ENCODE results near the gene PRRT1B.
A peak's percentile ranks its signal among the peaks of the same experiment; 100 is the strongest.

The PRRT1B gene

DNA sequence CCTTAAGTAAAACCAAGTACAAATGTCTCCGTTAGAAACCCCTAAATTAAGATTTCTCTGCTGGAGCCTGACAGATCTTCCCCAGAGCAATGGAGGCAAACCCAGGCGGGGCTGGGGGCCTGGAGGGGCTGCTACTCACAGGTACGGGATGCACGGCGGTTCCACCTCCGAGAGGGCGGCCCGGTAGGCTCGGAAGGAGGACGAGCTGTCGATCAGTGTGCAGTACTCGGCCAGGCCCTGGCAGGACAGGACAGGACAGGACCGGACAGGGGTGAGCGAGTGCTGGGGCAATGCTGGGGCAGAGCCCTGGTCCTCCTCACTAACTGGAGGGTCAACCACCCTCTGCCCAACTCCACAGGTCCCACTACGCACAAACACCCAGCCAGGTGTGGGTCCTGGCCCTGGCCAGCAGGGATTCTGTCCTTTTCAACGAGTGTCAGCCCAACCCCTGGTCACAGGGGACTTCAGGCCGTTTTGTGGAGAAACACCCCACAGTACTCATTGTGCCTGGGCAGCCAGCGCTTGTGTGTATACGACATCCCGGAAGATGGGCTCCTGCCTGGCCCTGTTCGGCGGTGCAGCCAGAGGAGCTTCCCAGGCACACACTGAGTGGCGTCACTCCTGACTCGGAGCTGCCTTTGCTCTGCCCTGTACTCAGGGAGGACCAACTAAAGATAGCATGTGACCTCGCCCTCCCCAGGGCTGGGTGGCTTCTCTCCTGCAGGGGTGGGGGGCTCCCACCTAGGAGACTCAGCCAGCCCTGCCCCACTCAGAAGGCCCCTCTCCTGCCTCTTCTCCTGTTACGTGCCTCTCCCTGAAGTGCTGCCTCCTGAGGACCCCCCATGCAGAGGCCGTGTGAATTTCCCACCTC lies 37.4 kb downstream of the PRRT1B start:
- DNase-seq: no peak

GRCh38 chr9:131583337-131583645 lies 38.0 kb downstream of the PRRT1B start:
- DNase-seq: no peak

GRCh38 chr9:131583836-131584555 lies 38.7 kb downstream of the PRRT1B start:
- DNase-seq: no peak

GRCh38 chr9:131584858-131585257 lies 39.5 kb downstream of the PRRT1B start:
- DNase-seq: no peak

GRCh38 chr9:131585375-131585774 lies 40.1 kb downstream of the PRRT1B start:
- no peak for DNase-seq

- DNase-seq: no peak
These were observed 42.0 kb downstream of the PRRT1B start for GRCh38 chr9:131587331-131587730.

- DNase-seq: no peak
These were observed 42.6 kb downstream of the PRRT1B start for GRCh38 chr9:131587906-131588305.

- no peak for DNase-seq
These were observed 43.1 kb downstream of the PRRT1B start for GRCh38 chr9:131588396-131588795.

GRCh38 chr9:131589124-131589711 lies 43.9 kb downstream of the PRRT1B start:
- DNase-seq: no peak

DNA sequence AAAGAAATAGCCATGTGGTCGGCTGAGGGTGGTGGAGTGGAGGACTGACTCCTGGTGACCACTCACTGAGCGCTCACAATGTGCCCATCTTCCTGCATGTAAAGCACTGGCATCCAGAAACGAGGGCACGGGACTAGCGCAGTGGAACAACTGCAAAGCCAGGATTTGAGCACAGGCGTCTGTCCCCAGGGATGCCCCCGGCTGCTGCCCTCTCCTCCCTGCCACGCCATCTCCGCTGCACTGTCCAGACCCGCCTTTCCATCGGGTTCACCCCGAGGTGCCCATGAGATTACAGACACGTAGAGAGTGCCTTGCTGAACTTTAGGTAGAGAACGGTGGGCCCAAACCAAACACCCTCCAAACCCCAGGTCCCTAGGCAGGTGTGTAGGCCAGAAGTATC lies 44.7 kb downstream of the PRRT1B start:
- no peak for DNase-seq

DNA sequence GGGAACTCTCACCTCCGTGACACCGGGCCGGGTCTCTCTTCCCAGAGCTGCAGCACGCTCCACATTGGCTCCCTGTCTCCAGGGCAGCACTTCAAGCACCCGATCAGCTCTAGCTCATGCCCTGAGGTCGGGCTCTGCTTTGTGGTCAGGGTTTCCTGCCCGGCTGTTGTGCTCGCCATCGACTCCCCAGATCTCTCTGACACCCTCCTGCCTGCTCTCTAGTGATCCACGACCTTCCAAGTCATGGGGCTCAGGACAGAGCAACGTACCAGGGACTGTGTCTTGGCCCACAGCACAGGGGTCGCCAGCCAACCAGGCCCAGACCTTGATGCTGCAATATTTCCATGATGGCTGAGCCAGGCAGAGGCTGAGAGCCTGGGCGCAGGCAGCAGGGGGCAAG lies 45.1 kb downstream of the PRRT1B start:
- DNase-seq: no peak

- peak; percentile 2 for DNase-seq
These were observed 45.9 kb downstream of the PRRT1B start for GRCh38 chr9:131590907-131591844.

- no peak for DNase-seq
These were observed 46.5 kb downstream of the PRRT1B start for GRCh38 chr9:131591845-131592208.

DNA sequence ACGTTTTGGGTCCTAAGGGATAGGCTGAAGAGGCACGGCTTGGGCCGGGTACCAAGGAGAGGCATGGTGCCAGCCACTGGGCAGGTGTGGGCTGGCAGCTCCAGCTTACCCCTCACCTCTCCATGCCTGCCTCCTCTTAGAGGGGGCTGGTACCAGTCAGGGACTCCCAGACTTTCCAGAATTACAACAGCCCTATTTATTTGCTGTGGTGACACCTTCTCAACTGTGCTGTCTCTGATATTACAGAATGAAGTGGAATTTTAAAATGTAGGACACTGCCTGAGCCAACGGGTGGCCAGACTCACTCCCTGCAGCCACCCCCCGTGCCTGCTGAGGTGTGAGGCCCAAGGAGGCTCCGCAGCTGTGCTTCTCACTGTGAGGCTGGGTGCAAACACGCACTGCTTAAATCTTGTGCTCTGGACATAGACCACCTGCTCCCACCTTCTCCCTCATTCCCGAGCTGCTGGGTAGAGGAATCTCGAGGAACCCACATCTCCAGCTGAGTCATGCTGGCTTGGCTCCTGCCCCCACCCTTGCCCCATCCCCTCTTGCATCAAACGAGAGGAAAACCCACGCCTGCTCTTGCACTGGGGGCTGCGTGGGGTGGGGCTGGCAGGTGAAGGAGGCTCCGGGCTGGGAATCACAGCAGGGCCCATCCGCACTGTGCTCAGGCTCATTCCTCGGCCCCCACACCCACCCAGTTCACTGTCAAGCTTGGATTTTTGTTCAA lies 47.9 kb downstream of the PRRT1B start:
- DNase-seq: no peak

DNA sequence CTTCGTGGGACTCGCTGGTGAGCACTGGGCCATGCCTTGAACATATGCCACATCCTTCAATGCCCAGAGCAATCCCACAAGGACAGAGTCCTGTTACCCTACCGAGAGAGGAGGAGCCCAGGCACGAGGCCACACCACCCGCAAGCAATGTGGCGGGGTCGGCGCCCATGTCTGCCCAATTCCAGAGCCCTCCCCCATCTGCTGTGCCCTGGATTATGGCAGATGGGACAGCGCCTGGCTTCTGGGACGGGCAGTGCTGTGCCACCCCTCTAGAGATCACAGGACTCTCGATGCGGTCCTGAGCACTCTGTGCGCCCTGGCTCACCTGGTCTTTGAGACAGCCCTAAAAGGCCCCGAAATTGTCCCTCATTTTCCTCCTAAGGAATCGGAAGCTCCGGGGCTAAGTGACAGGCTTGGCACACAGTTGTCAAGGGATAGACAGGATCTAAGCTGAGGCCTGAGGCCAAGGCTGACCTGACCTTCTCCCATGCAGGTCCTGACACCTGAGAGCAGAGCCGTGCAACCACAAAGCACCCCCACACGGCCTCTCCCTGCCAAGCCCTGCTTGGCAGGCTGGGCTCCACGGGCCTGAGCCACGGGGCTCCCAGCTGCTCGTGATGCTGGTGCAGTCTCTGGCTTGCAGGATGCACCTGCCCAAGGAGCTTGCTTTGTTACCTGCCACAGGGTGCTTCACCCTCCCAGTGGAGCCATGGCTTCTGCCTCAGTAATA lies 48.8 kb downstream of the PRRT1B start:
- no peak for DNase-seq

- DNase-seq: no peak
These were observed 49.8 kb downstream of the PRRT1B start for GRCh38 chr9:131594906-131595665.

DNA sequence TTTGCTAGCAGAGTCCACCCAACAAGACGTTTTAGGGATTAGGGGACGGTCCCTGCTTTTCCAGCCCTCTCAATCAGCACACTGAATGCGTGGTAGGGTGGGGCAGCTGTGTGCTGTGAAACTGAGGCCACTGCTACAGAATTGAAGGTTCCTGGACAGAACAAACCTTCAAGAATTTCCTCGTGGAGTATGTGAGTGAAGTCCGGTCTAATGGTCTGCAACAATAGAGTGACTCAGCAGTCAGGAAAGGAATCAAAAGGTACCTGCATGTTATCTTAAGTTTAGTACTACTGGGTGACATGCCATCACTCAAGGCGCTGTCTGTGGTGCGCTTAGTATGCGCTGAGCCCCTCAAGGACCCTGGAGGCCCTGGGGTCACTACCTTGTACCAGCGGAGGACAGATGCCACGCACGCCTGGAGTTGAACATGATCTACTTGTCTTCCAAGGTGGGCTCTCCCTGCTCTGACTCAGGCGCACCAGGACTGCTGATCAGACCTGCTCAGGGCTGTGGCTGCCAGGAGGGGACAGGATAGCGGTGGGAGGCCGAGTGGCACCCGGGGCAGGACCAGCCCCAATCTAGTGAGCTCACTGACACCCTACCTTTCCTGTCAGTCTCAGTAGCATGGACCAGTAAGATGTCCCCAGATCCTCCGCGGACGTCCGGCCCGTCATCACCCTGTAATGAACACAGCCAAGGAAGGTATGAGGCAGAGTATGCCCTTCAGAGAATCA lies 50.5 kb downstream of the PRRT1B start:
- DNase-seq: no peak

- no peak for DNase-seq
These were observed 51.1 kb downstream of the PRRT1B start for GRCh38 chr9:131596430-131596743.

GRCh38 chr9:131597246-131597645 lies 51.9 kb downstream of the PRRT1B start:
- no peak for DNase-seq

DNA sequence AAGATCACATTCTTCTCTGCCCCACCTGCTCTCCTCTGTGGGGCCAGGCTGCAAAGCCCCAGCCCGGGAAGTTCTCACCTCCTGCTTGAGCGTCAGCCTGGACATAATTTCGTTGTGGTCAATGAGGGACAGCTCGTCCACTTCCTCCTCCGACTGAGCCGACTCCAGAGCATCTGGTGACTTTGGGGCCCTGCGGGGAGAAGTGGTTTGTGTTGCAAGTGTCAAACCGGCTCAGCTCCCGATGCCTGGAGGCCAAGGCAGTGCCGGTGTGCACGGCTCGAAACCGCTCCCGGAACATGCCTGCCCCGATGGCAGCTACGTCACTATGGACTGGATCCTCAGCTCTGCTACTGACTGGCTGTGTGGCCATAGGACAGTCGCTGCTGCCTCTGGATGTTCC lies 52.8 kb downstream of the PRRT1B start:
- DNase-seq: no peak
